Esophagus mucosa (tissue), 1 donor: ENCODE measurements around the gene LRRC3C. TPM values are rescaled to one million over a fixed set of nuclear protein-coding genes. Genes with fewer than 3 reads are reported as not detected.
"Not testable (repeated sequence)": the region's sequence is repeated elsewhere in the genome, so short reads cannot be mapped to it uniquely, and the experiment has no call there.

Experiments
- ATAC-seq: fragments of 200-7000 bp; cut with Tn5 transposase; one replicate; pipeline ENCODE4 v1.9.1; 2020
- total RNA-seq: library from RNA; stranded (reverse); gene quantifications from one replicate; pipeline ENCODE4 v1.2.4, GENCODE V29; 2023
- donor health status: DM: yes; HTN: yes; CAD: no.

Gene LRRC3C
- total RNA-seq, 1 donor from 2014 or later: not detected

GRCh38 chr17:39924691-39925055, 2.9 kb upstream of the LRRC3C start:
- ATAC-seq: no peak

DNA sequence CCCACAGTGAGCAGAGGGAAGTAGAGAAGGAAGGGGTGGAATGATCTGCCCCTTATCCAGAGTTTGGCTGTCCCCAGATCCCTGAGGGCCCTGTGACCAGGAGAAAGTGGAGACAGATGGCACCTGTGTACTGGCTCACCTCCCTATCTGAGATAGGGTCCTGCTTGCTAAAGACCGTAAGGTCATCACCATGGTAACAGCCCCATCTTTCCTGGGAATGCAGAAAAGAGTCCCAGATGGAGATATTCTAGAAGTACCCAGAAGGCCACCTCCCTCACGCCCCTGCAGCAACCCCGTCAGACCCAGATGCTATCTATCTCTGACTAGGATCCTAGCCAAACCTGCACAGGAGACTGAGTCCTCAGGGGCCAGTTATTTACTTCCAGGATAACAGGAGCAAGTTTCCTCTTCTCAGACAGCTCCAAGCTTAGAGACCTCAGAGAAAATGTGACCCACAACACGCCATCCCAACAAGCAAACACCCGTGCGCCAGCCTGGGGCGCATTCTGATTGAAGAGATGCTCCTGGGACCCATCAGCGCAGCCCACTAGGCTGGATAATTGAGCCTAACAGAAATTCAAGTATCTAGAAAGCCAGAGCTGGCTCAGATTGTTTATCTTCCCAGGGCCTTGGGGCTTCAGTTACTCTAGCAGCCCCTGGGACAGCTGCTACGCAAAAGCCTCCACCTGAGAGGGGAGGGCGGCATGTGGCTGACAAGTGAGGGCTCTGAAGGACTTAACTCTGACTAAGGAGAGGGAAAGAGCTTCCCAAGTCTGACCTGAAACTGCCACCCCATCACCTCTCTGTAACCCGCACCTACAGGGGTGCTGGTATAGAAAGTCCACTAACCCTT, 2.0 kb upstream of the LRRC3C start:
- ATAC-seq: no peak

- no peak for ATAC-seq
Observed at GRCh38 chr17:39926135-39926587, 1.4 kb upstream of the LRRC3C start.

- ATAC-seq: peak; percentile 46
Observed at GRCh38 chr17:39926588-39927100, 888 bp upstream of the LRRC3C start.

DNA sequence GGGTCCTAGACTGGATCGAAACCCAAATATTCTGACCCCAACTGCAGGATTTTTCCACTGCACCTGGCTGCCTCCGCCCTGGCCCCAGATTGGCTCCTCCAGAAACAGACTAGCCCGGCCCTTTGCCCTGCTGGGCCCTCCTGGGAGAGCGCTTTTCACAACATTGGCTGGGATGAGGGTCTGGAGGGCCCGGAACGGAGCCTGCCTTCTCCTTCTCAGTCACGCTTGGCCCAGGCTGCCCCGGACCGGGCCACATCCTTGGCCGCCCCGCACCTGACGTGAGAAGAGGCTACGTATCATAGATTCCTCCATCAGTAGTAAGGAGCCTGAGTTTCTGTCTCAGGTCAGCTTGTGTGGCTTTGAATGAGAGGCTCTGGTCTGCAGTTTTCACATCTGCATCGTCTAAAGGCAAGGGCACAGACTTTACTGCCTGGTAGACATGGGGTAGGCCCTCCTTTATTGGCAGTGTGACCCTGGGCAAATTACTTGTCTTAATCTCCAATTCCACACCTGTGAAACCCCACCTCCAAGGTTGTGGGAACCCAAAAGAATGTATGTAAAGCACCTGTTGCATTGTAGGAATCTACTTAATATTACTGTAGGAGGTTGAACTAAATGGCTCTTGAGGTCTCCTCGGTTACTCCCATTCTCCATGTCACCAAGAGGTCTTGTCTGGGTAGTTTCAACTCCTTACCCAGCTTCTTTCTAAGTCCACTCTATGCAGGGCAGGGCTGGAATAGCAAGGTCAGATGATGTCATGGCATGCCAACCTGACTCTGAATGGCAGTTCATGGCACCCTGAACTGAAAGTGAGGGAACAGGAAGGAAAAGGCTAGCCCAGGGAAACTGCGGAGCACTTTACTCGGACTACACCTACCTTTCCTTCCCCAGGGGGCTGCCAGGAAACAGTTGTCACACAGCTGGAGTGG, 661 bp downstream of the LRRC3C start:
- ATAC-seq: peak; percentile 4

GRCh38 chr17:39928858-39929645, 1.5 kb downstream of the LRRC3C start:
- ATAC-seq: peak; percentile 56

DNA sequence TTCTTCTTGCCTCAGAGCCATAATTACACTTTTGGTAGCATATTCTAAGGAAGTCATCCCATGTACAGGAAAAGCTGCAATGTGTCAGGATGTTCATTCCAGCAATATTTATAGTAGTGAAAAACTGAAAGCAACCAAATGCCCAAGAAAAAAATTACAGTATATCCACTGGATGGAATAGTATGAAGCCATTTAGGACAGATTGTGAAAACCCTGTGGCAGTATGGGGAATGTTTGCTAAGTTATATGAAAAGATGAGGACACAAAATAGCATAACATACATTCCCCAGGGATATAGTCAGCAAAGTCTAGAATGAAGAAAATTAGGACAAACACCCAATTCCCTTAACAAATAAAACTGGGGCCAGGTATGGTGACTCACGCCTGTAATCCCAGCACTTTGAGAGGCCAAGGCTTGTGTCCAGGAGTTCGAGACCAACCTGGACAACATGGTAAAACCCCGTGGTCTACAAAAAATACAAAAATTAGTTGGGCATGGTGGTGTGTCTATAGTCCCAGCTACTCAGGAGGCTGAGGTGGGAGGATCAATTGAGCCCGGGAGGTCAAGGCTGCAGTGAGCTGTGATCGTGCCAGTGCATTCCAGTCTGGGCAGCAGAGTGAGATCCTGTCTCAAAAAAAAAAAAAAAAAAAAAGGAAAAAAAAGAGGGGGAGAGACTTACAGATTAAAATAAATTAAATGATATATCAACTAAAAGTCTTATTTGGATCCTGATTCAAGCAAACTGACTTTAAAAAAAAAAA, 2.3 kb downstream of the LRRC3C start:
- no peak for ATAC-seq

DNA sequence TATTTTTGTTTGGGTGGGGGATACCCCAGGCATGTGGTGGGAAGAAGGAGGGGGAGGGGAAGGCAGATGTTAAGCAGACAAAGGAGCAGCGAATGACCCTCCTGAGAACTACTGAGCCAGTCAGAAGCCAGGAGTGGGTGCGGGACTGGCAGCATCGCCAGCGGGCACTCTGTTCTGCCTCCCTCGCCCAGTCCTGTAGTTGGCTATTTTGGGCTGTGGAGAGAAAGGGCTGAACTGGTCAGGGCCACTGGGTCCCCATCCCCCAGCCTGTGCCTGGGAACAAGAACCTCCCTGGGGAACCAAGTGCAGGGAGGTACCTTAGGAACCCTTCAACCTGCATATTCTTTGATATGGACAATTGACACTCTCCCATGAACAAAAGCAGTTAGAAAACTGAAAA, 6.4 kb downstream of the LRRC3C start:
- no peak for ATAC-seq

DNA sequence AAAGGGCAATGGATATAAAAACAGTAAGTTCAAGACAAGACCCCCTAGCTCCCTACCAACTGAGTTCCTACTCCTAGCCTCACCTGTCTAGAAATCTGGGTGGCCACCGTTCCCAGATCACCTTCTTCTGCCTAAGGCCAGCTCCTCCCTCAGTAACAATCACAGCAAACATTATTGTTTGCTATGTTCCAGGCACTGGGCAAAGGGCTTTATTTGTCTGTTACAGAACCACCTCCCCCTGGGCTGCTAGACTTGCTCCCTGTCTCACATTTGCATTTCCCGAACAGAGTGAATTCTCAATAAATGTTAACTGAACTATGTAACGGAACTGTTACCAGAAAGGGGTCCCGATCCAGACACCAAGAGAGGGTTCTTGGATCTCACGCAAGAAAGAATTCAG, 6.8 kb downstream of the LRRC3C start:
- ATAC-seq: no peak

DNA sequence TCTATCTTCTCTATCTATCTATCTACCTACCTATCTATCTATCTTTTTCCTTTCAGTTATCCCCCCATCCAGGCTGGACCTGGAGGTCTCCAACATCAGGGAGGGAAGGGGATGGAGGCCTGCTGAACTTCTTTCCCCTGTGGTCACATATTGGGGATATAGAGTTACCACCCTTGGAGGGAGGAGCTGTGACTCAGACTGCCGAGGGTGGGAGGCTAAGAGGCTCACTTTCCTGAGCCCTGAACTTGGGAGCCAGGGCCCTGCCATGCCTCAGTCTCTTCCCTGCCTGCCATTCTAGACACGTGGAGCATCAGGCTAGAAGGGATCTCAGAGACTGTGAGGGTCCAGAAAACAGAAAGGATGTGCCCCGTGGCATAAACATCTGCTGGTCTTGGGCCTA, 8.4 kb downstream of the LRRC3C start:
- ATAC-seq: no peak

DNA sequence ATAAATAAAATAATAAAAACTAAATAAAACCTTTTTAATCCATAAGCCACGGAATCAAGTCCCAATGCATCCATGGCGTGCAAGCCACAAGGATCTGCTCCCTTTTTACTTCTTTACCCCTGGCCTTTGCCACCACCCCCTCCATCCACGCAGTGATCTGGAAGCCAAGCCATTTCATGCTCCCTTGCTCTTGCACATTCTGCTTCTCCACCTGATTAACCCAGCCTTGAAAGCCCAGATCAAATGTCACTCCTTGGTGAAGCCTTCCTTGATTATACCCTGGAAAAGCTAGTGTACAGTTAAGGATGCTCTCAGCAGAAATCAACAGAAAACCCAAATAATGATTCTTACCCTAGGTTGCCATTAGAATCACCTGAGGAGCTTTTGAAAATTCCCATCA, 9.9 kb downstream of the LRRC3C start:
- ATAC-seq: no peak

GRCh38 chr17:39938140-39938869, 10.8 kb downstream of the LRRC3C start:
- ATAC-seq: no peak

DNA sequence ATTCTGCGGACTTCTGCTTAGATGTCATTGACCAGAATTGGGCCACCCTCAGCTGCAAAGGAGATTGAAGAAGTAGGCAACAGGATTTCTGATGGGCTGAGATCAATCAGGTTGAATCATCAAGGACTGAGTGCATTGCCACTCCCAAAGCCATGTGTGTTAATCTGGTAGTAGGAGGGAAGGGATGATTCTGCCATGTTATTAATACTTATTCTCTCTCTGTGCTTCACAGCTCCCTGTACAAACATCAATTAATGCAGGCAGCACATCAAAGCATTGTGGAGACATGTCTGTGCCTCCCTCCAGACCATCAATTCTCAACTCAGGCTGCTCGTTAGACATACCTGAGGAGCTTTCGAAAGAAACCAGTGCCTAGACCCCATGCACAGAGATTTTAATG, 11.6 kb downstream of the LRRC3C start:
- no peak for ATAC-seq

DNA sequence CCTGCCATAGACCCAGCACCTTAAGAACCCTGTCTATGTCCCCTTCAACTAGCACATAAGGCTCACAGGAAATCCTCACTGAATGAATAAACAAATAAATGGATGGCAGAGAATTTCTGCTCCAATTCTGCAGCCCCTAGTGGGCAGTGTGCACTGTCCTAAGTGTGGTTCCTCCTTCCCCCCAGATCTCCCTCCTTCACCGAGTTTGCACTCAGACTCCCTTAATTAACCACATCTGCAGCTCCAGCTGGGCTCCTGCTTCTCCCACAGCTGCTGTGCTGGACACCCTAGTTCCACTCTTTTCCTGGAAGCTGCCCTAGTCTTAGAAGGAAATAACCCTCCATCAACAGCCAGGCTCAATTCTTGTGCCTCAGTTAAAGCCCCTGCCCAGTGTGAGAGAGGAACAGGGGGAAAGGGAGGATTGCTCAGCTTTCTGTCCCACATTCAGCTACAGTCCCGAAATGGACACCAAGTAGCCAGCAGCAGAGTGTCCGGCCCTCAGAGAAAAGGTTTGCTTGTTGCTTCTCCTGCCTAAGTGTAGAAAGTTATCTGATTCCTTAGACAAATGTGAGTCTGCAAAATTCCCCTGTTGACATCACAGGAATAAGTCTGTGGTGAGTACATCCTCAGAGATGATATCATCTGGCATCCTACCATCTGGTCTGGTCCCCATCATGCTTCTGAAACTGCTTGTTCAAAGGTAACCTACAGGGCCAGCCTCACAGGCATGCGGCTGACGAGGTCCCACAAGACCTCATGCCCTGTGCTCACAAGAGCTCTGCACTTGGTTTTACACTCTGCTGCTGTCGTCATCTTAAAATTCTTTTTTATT, 12.3 kb downstream of the LRRC3C start:
- ATAC-seq: peak; percentile 22

DNA sequence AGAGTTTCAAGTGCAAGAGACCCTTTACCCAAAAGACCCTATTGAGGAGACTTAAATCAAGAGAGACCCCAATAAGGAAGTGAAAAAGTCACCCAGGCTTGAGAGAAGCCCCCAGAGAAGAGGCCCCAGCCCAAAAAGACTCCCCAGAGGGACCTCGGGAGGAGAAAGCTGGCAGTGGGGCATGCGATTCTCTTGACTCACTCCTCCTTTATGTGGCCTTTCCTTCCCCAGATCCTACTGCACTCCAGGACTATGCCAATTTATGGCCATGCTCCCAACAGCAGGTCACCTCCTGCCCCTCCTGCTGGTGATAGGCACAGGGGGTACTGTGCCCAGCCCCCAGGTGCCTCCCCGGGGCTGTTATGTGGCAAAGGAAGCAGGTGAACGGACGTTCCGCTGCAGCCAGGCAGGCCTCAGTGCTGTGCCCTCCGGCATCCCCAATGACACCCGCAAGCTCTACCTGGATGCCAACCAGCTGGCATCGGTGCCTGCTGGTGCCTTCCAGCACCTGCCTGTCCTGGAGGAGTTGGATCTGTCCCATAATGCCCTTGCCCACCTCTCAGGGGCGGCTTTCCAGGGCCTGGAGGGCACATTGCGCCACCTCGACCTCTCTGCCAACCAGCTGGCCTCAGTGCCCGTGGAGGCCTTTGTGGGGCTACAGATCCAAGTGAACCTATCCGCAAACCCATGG, 16.3 kb downstream of the LRRC3C start:
- ATAC-seq: peak; percentile 5

DNA sequence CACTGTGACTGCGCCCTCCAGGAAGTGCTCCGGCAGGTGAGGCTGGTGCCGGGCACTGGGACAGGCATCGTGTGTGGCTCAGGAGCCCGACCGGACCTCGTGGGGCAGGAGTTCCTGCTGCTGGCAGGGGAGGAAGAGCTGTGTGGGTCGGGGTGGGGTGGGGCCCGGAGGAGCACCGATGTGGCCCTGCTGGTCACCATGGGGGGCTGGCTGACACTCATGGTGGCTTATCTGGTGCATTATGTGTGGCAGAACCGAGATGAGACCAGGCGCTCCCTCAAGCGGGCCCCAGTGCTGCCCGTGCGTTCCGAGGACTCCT, 16.8 kb downstream of the LRRC3C start:
- no peak for ATAC-seq

GRCh38 chr17:39946551-39947330, 19.2 kb downstream of the LRRC3C start:
- peak; percentile 31 for ATAC-seq

DNA sequence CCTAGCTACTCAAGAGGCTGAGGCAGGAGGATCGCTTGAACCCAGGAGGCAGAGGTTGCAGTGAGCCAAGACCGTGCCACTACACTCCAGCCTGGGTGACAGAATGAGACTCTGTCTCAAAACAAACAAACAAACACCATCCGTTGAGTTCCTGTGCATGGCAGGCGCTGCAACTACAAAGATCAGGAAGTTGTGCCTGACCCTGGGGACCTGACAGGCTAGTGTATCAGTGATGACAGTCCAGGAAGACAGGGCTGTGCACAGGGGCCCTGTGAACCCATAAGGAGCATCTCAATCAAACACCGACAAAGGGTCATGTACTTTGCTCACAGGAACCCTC, 20.9 kb downstream of the LRRC3C start:
- not testable (repeated sequence) for ATAC-seq

- no peak for ATAC-seq
Observed at GRCh38 chr17:39949028-39949427, 21.5 kb downstream of the LRRC3C start.
